NCI-H446 (cell line): ENCODE results near the gene FAM53A.

ENCODE experiments used
- DNase-seq, 2 experiments: peaks; one replicate each; lab custom pipeline; 2025; lab: John Stamatoyannopoulos, UW

FAM53A gene

GRCh38 chr4:1591107-1591506, 93.0 kb downstream of the FAM53A start:
- DNase-seq = no peak

DNA sequence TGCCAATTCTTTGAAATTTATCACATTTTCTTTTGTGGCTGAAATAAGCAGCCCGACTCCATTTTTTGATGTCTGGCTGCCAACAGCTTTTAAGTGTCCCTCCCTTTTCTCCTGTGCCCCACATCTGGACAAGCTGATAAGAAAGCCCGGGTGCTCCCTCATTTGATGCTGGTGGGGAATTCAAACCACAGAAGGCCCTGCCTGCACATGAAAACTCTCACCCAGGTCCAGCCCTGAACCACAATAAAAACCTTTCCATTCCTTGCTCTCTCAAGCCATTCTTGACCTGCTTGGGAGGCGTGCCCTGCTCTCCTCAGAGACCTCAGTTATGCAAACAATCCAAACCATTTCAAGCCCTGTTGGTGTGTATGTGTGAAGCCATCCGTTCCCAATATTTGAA, 93.9 kb downstream of the FAM53A start:
- no peak for DNase-seq
